ENCODE results near the gene FHIT.

FHIT gene

GRCh38 chr3:60186359-60186758 lies 1064.9 kb downstream of the FHIT start:
- peak; percentile 30 for DNase-seq (ENCODE audit: low spot score)

GRCh38 chr3:60185161-60185560 lies 1066.1 kb downstream of the FHIT start:
- DNase-seq (ENCODE audit: low spot score), result no peak

GRCh38 chr3:60182697-60183096 lies 1068.6 kb downstream of the FHIT start:
- no peak for DNase-seq (ENCODE audit: low spot score)

- DNase-seq (ENCODE audit: low spot score), result no peak
These were observed 1072.2 kb downstream of the FHIT start for GRCh38 chr3:60178931-60179653.

GRCh38 chr3:60177726-60178125 lies 1073.5 kb downstream of the FHIT start:
- no peak for DNase-seq (ENCODE audit: low spot score)

GRCh38 chr3:60176614-60177013 lies 1074.6 kb downstream of the FHIT start:
- DNase-seq (ENCODE audit: low spot score), result peak; percentile 11

- DNase-seq (ENCODE audit: low spot score), result no peak
These were observed 1075.6 kb downstream of the FHIT start for GRCh38 chr3:60175680-60176079.

GRCh38 chr3:60169755-60170154 lies 1081.5 kb downstream of the FHIT start:
- no peak for DNase-seq (ENCODE audit: low spot score)

- DNase-seq (ENCODE audit: low spot score), result no peak
These were observed 1084.1 kb downstream of the FHIT start for GRCh38 chr3:60167186-60167585.

- DNase-seq (ENCODE audit: low spot score), result no peak
These were observed 1090.2 kb downstream of the FHIT start for GRCh38 chr3:60160822-60161748.

- no peak for DNase-seq (ENCODE audit: low spot score)
These were observed 1091.0 kb downstream of the FHIT start for GRCh38 chr3:60160111-60160821.

- DNase-seq (ENCODE audit: low spot score), result no peak
These were observed 1093.2 kb downstream of the FHIT start for GRCh38 chr3:60158035-60158434.

- DNase-seq (ENCODE audit: low spot score), result no peak
These were observed 1097.2 kb downstream of the FHIT start for GRCh38 chr3:60154011-60154410.

GRCh38 chr3:60153221-60153999 lies 1097.8 kb downstream of the FHIT start:
- no peak for DNase-seq (ENCODE audit: low spot score)

- no peak for DNase-seq (ENCODE audit: low spot score)
These were observed 1101.8 kb downstream of the FHIT start for GRCh38 chr3:60149501-60149900.

GRCh38 chr3:60147249-60147950 lies 1103.9 kb downstream of the FHIT start:
- DNase-seq (ENCODE audit: low spot score), result no peak

- DNase-seq (ENCODE audit: low spot score), result no peak
These were observed 1105.1 kb downstream of the FHIT start for GRCh38 chr3:60146121-60146520.

- DNase-seq (ENCODE audit: low spot score), result no peak
These were observed 1107.2 kb downstream of the FHIT start for GRCh38 chr3:60144071-60144470.

- peak; percentile 9 for DNase-seq (ENCODE audit: low spot score)
These were observed 1109.2 kb downstream of the FHIT start for GRCh38 chr3:60142009-60142408.

- no peak for DNase-seq (ENCODE audit: low spot score)
These were observed 1111.1 kb downstream of the FHIT start for GRCh38 chr3:60140160-60140559.

- no peak for DNase-seq (ENCODE audit: low spot score)
These were observed 1114.7 kb downstream of the FHIT start for GRCh38 chr3:60136601-60137000.
